Astrocyte (in vitro differentiated cells and primary cell): ENCODE data around the gene GRM7. TPM values are rescaled to one million over a fixed set of nuclear protein-coding genes. Genes with fewer than 3 reads are reported as not detected.

ENCODE experiments used
- DNase-seq: peaks from one replicate; pipeline ENCODE4 v3.0.0-alpha.2; 2010; ENCODE audit warnings: low read depth
- FAIRE-seq: peaks from 2 replicates; lab custom pipeline; 2011; peaks lifted over from hg19 to GRCh38; lab: Jason Lieb, UNC
- H2AFZ ChIP-seq: 2 replicates; pipeline ENCODE4 v1.6.0; 2012; ENCODE audit warnings: low read depth, low read length, inconsistent platforms
- H3K27ac ChIP-seq: 2 replicates; pipeline ENCODE4 v1.5.1; 2011; ENCODE audit warnings: low read depth, low read length, inconsistent platforms
- H3K27me3 ChIP-seq: 2 replicates; pipeline ENCODE4 v1.6.0; 2011; ENCODE audit warnings: low read length, inconsistent platforms; ENCODE audit not compliant: insufficient read depth
- H3K36me3 ChIP-seq: 2 replicates; pipeline ENCODE4 v1.5.1; 2011; ENCODE audit warnings: low read length, inconsistent platforms; ENCODE audit not compliant: insufficient read depth
- H3K4me1 ChIP-seq: 2 replicates; pipeline ENCODE4 v1.5.1; 2011; ENCODE audit warnings: low read length, inconsistent platforms; ENCODE audit not compliant: insufficient read depth
- H3K4me2 ChIP-seq: 2 replicates; pipeline ENCODE4 v1.6.0; 2012; ENCODE audit warnings: low read length, inconsistent platforms
- H3K4me3 ChIP-seq: 2 replicates; pipeline ENCODE4 v1.5.1; 2011; ENCODE audit warnings: low read depth, mild to moderate bottlenecking, low read length, inconsistent platforms; ENCODE audit not compliant: insufficient read depth
- H3K79me2 ChIP-seq: 2 replicates; pipeline ENCODE4 v1.6.0; 2012; ENCODE audit warnings: mild to moderate bottlenecking, low read length, inconsistent platforms; ENCODE audit not compliant: insufficient read depth
- H3K9ac ChIP-seq: 2 replicates; pipeline ENCODE4 v1.6.0; 2012; ENCODE audit warnings: mild to moderate bottlenecking, low read length, inconsistent platforms
- H3K9me3 ChIP-seq: 2 replicates; pipeline ENCODE4 v1.5.1; 2012; ENCODE audit warnings: low read depth, mild to moderate bottlenecking, low read length, inconsistent platforms; ENCODE audit not compliant: insufficient read depth
- H4K20me1 ChIP-seq: 2 replicates; pipeline ENCODE4 v1.6.0; 2012; ENCODE audit warnings: low read length, inconsistent platforms; ENCODE audit not compliant: insufficient read depth
- H3K27ac Mint-ChIP-seq: one replicate; pipeline ENCODE4 v1.8.0; 2021; ENCODE audit warnings: mild to moderate bottlenecking, mixed read lengths; ENCODE audit not compliant: unreplicated experiment
- H3K27me3 Mint-ChIP-seq: one replicate; pipeline ENCODE4 v1.8.0; 2021; ENCODE audit warnings: low read depth, mixed read lengths; ENCODE audit not compliant: unreplicated experiment
- H3K36me3 Mint-ChIP-seq: one replicate; pipeline ENCODE4 v1.8.0; 2021; ENCODE audit warnings: low read depth, mixed read lengths; ENCODE audit not compliant: unreplicated experiment
- H3K4me1 Mint-ChIP-seq: one replicate; pipeline ENCODE4 v1.8.0; 2021; ENCODE audit warnings: low read depth, mixed read lengths; ENCODE audit not compliant: unreplicated experiment
- H3K4me3 Mint-ChIP-seq: one replicate; pipeline ENCODE4 v1.8.0; 2021; ENCODE audit warnings: mild to moderate bottlenecking, moderate library complexity, mixed read lengths; ENCODE audit not compliant: unreplicated experiment
- H3K9me3 Mint-ChIP-seq: one replicate; pipeline ENCODE4 v1.8.0; 2021; ENCODE audit warnings: mild to moderate bottlenecking, mixed read lengths; ENCODE audit not compliant: unreplicated experiment
- EZH2 ChIP-seq: IDR thresholded peaks from 2 replicates; pipeline ENCODE4 v1.6.1; 2012; ENCODE audit warnings: mild to moderate bottlenecking, low read length, inconsistent platforms; ENCODE audit not compliant: insufficient read depth
- total RNA-seq: library from RNA; stranded (reverse); gene quantifications from 2 replicates; pipeline ENCODE4 v1.2.1, GENCODE V29; 2021
- TF ChIP-seq, protein P1 (sequence below): IDR thresholded peaks from 2 replicates; pipeline ENCODE4 v1.5.1; 2011; ENCODE audit warnings: low read depth, mild to moderate bottlenecking, inconsistent platforms, low read length, moderate library complexity; ENCODE audit not compliant: insufficient read depth

Gene GRM7
- total RNA-seq, 1 donor from 2014 or later = not detected

DNA sequence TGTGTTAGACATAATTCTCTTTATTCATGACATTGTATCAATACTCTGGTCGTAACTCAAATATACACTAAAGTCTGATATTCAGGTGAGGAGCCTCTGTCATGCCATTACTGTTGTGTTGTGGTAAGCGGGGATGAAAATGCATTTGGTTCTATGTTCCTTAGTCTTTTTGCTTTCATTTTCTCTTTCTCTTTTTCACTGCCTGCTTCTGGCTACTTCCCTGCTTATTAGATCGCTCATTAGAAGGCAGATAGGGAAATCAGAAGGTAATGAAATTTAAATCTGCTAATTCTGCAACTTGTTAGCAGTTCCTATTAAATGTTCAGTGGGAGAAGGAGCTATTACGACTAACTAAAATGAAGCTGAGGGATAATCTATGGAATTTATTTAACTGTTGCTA, 345.0 kb downstream of the GRM7 start:
- Mint-ChIP-seq H3K27ac (no peak overlapping the region), H3K4me3 (no peak overlapping the region), H3K9me3 (no peaks in the 10 kb centered on the region), H3K27me3 (no peaks in the 10 kb centered on the region), H3K36me3 (no peaks in the 10 kb centered on the region), H3K4me1 (no peaks in the 10 kb centered on the region)
- FAIRE-seq (no peak), DNase-seq (no peak)
- Histone ChIP-seq H3K27me3 (no peaks in the 10 kb centered on the region), H3K4me3 (no peak overlapping the region), H3K4me1 (no peaks in the 10 kb centered on the region), H3K36me3 (no peaks in the 10 kb centered on the region), H3K4me2 (peak overlapping the region; percentile 56), H3K79me2 (no peaks in the 10 kb centered on the region), H2AFZ (no peak overlapping the region), H4K20me1 (no peaks in the 10 kb centered on the region), H3K27ac (no peak overlapping the region), H3K9ac (peak overlapping the region; percentile 43), H3K9me3 (no peaks in the 10 kb centered on the region)
- TF ChIP-seq EZH2 = no peak
- TF ChIP-seq, protein P1, sequence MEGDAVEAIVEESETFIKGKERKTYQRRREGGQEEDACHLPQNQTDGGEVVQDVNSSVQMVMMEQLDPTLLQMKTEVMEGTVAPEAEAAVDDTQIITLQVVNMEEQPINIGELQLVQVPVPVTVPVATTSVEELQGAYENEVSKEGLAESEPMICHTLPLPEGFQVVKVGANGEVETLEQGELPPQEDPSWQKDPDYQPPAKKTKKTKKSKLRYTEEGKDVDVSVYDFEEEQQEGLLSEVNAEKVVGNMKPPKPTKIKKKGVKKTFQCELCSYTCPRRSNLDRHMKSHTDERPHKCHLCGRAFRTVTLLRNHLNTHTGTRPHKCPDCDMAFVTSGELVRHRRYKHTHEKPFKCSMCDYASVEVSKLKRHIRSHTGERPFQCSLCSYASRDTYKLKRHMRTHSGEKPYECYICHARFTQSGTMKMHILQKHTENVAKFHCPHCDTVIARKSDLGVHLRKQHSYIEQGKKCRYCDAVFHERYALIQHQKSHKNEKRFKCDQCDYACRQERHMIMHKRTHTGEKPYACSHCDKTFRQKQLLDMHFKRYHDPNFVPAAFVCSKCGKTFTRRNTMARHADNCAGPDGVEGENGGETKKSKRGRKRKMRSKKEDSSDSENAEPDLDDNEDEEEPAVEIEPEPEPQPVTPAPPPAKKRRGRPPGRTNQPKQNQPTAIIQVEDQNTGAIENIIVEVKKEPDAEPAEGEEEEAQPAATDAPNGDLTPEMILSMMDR = no peak

DNA sequence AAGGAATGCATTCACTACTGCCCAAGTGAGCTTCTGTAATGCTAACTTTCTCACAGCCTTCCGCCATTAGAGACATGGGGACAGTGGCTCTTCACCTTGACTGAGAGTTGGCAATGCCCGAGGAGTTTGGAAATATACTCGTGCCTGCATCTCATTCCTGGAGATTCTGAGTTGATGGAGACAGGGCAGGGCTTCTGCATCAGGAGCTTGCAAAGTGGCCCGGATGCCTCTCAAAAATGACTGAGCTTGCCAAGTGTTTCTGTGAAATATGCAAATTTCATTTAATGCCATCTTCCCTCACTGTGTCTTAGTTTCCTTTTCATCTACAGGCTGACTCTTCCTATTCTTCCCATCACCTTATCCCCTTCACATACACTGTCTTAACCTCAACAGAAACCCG, 346.2 kb downstream of the GRM7 start:
- no peaks in the 10 kb centered on the region for H3K27me3 Mint-ChIP-seq
- Histone ChIP-seq H3K4me1 (no peaks in the 10 kb centered on the region), H2AFZ (no peak overlapping the region), H4K20me1 (no peaks in the 10 kb centered on the region), H3K27me3 (no peaks in the 10 kb centered on the region), H3K4me3 (no peak overlapping the region), H3K27ac (no peak overlapping the region), H3K36me3 (no peaks in the 10 kb centered on the region), H3K9ac (no peak overlapping the region), H3K79me2 (no peaks in the 10 kb centered on the region), H3K4me2 (no peak overlapping the region), H3K9me3 (no peaks in the 10 kb centered on the region)
- TF ChIP-seq, protein P1 = no peak
- TF ChIP-seq EZH2 = no peak
- no peak for FAIRE-seq
- H3K9me3 Mint-ChIP-seq = peaks cover under 1% of the 10 kb centered on the region
- H3K27ac Mint-ChIP-seq = no peak overlapping the region
- H3K4me3 Mint-ChIP-seq = no peak overlapping the region
- no peaks in the 10 kb centered on the region for H3K4me1 Mint-ChIP-seq
- H3K36me3 Mint-ChIP-seq = no peaks in the 10 kb centered on the region
- no peak for DNase-seq

DNA sequence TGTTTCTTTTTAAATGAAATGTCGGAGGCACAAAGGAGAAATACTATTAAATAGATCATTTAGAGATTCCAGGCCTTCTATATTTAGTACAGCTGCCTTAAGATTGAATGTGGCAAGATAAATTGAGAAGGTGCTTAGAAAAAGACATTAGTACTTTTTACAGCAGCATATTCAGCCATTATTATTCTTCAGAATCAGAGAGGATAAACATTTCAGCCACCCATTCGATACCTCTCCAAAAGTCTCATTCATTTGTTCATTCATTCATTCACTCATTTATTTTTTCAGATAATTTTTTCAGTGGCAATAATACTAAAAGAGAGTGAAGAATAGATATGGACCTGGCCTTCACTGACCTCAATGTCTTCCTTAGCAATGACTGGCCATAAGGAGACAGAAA, 347.0 kb downstream of the GRM7 start:
- Histone ChIP-seq H3K27me3 (no peaks in the 10 kb centered on the region), H2AFZ (no peak overlapping the region)
- no peak for FAIRE-seq

More for the DNA sequence above, 347.0 kb downstream of the GRM7 start:
- Mint-ChIP-seq H3K4me1 (no peaks in the 10 kb centered on the region), H3K27ac (no peak overlapping the region), H3K9me3 (peaks cover 2% of the 10 kb centered on the region), H3K27me3 (no peaks in the 10 kb centered on the region), H3K36me3 (no peaks in the 10 kb centered on the region), H3K4me3 (no peak overlapping the region)
- H3K4me1 ChIP-seq = no peaks in the 10 kb centered on the region
- no peak overlapping the region for H3K27ac ChIP-seq
- no peak overlapping the region for H3K4me2 ChIP-seq
- TF ChIP-seq, protein P1 = no peak
- no peak for TF ChIP-seq EZH2
- H3K9me3 ChIP-seq = no peaks in the 10 kb centered on the region
- no peak overlapping the region for H3K9ac ChIP-seq
- H4K20me1 ChIP-seq = no peaks in the 10 kb centered on the region
- no peaks in the 10 kb centered on the region for H3K79me2 ChIP-seq
- DNase-seq = no peak
- no peaks in the 10 kb centered on the region for H3K36me3 ChIP-seq
- no peak overlapping the region for H3K4me3 ChIP-seq
